ENCODE data around the gene GTF2H3. TPM values are rescaled to one million over a fixed set of nuclear protein-coding genes. Genes with fewer than 3 reads are reported as not detected.

GTF2H3 gene
- total and polyA plus RNA-seq, 8 donors: 27.2 to 40.1 (median 36.8) TPM

DNA sequence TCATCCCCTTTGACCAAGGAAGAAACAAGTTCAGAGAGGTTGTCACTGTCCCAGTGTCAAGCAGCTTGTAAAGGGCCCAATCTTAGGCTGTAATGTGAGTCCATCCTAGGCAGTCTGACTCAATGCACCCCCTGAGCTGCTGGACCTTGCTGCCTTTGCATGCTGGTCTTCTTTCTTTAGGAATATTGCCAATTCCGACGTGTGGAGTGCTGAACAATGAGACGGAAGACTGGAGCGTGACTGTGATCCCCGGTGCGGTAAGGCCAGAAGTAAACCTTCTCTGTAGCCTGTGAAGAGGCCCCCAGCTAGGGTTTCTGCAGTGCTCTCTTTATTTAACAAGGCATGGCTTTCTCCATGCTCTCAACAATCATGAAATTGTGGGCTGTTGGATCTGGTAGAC is 38.2 kb downstream of the GTF2H3 start:
- intact Hi-C loops (cut with DNase I): no loop called here
- peaks cover 0 to 9% of the 10 kb centered on the region in 2 donors for H3K36me3 ChIP-seq
- no peak for ATAC-seq
- H3K4me1 ChIP-seq: peaks cover 9 to 10% of the 10 kb centered on the region in 2 donors
- peak overlapping the region in 1 of 2 donors; percentile 89 for H3K4me3 ChIP-seq
- H3K27me3 ChIP-seq: no peaks in the 10 kb centered on the region
- no peak for DNase-seq
- no peak overlapping the region for H3K27ac ChIP-seq
- no peaks in the 10 kb centered on the region for H3K9me3 ChIP-seq
- TF ChIP-seq, protein P1, sequence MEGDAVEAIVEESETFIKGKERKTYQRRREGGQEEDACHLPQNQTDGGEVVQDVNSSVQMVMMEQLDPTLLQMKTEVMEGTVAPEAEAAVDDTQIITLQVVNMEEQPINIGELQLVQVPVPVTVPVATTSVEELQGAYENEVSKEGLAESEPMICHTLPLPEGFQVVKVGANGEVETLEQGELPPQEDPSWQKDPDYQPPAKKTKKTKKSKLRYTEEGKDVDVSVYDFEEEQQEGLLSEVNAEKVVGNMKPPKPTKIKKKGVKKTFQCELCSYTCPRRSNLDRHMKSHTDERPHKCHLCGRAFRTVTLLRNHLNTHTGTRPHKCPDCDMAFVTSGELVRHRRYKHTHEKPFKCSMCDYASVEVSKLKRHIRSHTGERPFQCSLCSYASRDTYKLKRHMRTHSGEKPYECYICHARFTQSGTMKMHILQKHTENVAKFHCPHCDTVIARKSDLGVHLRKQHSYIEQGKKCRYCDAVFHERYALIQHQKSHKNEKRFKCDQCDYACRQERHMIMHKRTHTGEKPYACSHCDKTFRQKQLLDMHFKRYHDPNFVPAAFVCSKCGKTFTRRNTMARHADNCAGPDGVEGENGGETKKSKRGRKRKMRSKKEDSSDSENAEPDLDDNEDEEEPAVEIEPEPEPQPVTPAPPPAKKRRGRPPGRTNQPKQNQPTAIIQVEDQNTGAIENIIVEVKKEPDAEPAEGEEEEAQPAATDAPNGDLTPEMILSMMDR (IDR thresholded peaks at IDR 0.05): no peak

DNA sequence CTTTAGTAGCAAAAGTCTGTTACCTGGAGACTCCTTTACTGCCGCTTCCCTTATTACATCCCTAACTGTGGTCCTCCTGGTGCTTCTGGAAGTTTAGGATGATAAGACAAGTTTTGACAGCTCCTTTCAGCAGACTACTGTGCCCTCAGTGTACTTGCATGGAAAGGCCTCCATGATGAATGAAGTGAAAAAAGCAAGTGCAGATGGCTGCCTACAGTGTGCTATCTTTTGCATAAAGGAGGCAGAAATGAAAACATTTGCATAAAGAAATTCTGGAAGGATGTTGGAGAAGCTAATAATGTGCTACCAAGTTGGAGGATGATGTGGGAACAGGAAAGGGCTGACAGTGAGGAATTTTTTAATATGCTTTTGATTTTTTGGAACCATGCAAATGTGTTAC is 41.8 kb downstream of the GTF2H3 start:
- TF ChIP-seq, protein P1 (IDR thresholded peaks at IDR 0.05): no peak
- DNase-seq (no peak), ATAC-seq (no peak)
- Histone ChIP-seq H3K36me3 (peaks cover 0 to 13% of the 10 kb centered on the region in 2 donors), H3K4me1 (peaks cover 8 to 10% of the 10 kb centered on the region in 2 donors), H3K4me3 (no peak overlapping the region), H3K9me3 (no peaks in the 10 kb centered on the region), H3K27ac (no peak overlapping the region), H3K27me3 (no peaks in the 10 kb centered on the region)
- intact Hi-C loops (cut with DNase I): no loop called here

DNA sequence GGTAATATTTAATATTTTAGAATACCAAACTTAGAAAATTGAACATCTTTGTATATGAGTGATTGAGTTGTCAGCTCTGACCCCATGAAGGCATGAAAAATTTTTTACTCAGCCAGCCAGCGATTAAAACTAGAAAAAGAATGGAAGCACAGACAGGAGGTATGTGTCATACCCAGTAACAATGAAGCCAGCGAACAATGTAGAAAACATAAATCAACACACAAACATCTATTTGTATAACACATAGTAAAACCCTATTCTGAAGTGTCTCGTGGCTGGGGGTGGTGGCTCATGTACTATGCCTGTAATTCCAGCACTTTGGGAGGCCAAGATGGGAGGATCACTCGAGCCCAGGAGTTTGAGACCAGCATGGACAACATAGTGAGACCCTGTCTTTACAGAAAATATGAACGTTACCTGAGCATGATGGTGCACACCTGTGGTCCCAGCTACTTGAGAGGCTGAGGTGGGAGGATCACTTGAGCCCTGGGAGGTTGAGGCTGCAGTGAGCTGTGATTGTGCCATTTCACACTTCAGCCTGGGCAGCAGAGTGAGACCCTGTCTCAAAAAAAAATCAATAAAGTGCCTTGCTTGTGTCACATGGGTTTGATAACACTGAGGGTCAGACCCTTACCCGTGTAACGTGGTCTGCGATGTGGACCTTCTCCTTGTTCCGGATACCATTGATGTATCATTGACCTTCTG is 43.1 kb downstream of the GTF2H3 start:
- no peak for DNase-seq
- no peak overlapping the region for H3K27ac ChIP-seq
- no peak for ATAC-seq
- H3K4me1 ChIP-seq: peaks cover 4 to 6% of the 10 kb centered on the region in 2 donors
- H3K9me3 ChIP-seq: no peaks in the 10 kb centered on the region
- intact Hi-C loops (cut with DNase I): no loop called here
- no peak overlapping the region for H3K4me3 ChIP-seq
- TF ChIP-seq, protein P1 (IDR thresholded peaks at IDR 0.05): no peak
- no peaks in the 10 kb centered on the region for H3K27me3 ChIP-seq
- H3K36me3 ChIP-seq: peaks cover 0 to 13% of the 10 kb centered on the region in 2 donors

DNA sequence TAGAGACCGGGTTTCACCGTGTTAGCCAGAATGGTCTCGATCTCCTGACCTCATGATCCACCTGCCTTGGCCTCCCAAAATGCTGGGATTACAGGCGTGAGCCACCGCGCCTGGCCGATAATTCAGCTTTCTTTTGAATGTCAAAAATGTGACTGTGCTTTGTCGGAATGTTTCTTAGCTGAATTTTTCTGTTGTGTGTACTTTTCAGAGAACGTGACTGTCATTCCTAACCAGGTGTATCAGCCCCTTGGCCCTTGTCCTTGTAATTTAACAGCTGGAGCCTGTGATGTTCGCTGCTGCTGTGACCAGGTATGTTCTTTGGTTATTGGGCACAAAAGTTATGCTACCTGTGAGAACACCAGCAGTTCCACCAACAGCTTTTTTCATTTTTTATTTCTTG is 45.4 kb downstream of the GTF2H3 start:
- H3K4me1 ChIP-seq: peaks cover 0 to 4% of the 10 kb centered on the region in 2 donors
- intact Hi-C loops (cut with DNase I): no loop called here
- no peak overlapping the region for H3K27ac ChIP-seq
- H3K36me3 ChIP-seq: peaks cover 0 to 13% of the 10 kb centered on the region in 2 donors
- DNase-seq (no peak), ATAC-seq (no peak)
- H3K4me3 ChIP-seq: no peak overlapping the region
- TF ChIP-seq, protein P1 (IDR thresholded peaks at IDR 0.05): no peak
- H3K9me3 ChIP-seq: no peaks in the 10 kb centered on the region
- no peaks in the 10 kb centered on the region for H3K27me3 ChIP-seq

DNA sequence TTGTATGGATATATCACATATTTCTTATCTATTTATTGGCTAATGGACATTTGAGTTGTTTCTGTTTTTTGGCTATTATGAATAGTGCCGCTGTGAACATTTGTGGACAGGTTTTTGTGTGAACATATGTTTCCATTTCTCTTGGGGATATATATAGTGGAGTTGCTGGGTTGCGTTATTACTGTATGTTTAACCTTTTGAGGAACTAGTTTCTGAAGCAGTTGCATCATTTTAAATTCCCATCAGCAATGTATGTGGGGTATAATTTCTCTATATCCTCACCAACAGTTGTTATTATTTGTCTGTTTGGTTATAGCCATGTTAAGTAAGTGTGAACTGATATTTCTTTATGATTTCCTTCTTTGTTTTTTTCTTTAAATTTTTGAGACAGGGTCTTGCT is 48.0 kb downstream of the GTF2H3 start:
- intact Hi-C loops (cut with DNase I): no loop called here
- H3K27ac ChIP-seq: no peak overlapping the region
- TF ChIP-seq, protein P1 (IDR thresholded peaks at IDR 0.05): no peak
- DNase-seq: no peak
- no peak overlapping the region for H3K4me3 ChIP-seq
- peaks cover 0 to 15% of the 10 kb centered on the region in 2 donors for H3K36me3 ChIP-seq
- peaks cover 0 to 4% of the 10 kb centered on the region in 2 donors for H3K4me1 ChIP-seq
- no peak for ATAC-seq
- H3K9me3 ChIP-seq: no peaks in the 10 kb centered on the region
- no peaks in the 10 kb centered on the region for H3K27me3 ChIP-seq

Measured in left lung (tissue), 10 donors.